Left colon (tissue), 2 donors: Measurements from ENCODE around the gene RPL27A. TPM values are rescaled to one million over a fixed set of nuclear protein-coding genes. Genes with fewer than 3 reads are reported as not detected.
A peak's percentile ranks its signal among the peaks of the same experiment; 100 is the strongest.

Experiments
- ATAC-seq: fragments of 200-7000 bp; cut with Tn5 transposase; one replicate; pipeline ENCODE4 v1.9.1; 2020; ENCODE audit warnings: mild to moderate bottlenecking, moderate library complexity
- DNase-seq, 2 donors: peaks; one replicate each; pipeline ENCODE4 v3.0.0-alpha.2; 2020
- intact Hi-C, 2 donors: fragments of 100-400 bp; cut with DNase I in 1 of 2; cut with micrococcal nuclease in 1 of 2; formaldehyde crosslinking; loops; one replicate each; pipeline versions ENCODE4 v1.11.2 to v1.14.0; 2022; cut with DNase I, micrococcal nuclease
- total RNA-seq, 2 donors: library from RNA; stranded (reverse); fragmentation: NEBNext Ultra II Directional; extraction: Animal tissue kit (Norgen Biotek cat#: 25700); gene quantifications; one replicate each; pipeline ENCODE4 v1.2.1, GENCODE V29; 2021
- donor health status: DM: no; HTN: no; CAD: no.
- donor health status: DM: yes; HTN: yes; CAD: no.

RPL27A gene
- total RNA-seq, 2 donors from 2014 or later, result 731 to 768 TPM

DNA sequence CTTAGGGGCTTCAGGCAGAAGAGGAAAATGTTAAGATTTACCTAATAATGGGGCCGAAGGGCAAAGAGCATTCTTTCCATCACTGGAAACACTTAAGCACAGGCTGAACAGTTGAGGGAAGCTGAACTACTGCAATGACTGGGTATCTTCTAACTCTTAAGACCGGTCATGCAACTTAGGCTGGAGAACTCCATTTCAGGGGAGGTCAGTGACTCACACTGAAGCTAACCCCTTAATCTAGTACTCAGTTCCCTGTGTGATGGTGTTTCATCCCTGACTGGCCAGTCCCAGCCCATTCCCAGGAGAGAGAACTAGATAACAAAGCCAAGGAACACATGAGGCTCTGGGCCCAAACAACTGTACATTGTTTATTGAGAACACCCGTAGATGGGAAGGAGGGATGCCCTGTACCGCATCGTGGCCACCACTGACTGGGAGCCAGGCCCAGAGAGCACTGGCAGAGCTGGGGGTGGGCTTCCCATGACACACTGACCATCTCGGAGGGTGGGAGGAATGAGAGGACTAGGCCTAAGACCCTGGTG, 10.5 kb downstream of the RPL27A start:
- ATAC-seq (no peak), DNase-seq (no peak)
- intact Hi-C loops, result no loop called here

DNA sequence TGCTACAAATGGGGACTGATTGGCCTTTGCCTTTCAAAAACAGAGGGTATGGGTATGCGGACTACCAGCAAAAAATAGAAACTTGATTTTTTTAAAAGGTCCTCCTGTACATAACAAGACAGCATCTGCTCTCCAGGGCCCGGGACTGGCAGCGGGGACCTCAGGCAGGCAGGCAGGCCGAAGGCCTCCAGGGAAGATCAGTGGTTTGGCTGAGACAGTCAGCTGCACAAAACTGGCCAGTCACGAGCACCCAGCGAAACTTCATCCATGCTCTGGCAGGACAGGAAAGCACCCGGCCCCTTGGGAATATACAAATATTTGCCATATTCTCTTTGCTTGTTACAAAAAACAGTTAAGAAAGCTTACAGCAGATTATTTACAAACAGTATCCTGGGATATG, 11.0 kb downstream of the RPL27A start:
- DNase-seq (no peak), ATAC-seq (no peak)
- intact Hi-C loops, result no loop called here

DNA sequence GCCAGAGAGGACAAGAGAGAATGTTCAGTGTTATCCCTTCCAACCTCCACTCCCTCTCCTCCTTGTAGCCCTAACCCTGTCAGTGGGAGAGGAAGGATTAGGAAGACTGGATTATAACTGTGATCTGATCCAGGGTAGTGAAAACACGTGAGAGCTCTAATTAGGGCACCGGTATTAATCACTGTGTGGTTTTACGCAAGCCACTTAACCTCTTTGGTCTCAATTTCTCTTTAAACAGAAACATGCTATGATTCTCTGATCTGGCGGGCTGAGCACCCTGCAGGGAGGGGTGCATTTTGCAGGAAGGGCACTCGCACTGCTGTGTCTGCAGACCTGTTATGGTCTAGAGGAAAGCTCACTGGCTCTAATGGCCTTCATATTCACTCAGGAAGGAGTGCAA, 11.5 kb downstream of the RPL27A start:
- ATAC-seq (no peak), DNase-seq (no peak)
- intact Hi-C loops, result no loop called here

DNA sequence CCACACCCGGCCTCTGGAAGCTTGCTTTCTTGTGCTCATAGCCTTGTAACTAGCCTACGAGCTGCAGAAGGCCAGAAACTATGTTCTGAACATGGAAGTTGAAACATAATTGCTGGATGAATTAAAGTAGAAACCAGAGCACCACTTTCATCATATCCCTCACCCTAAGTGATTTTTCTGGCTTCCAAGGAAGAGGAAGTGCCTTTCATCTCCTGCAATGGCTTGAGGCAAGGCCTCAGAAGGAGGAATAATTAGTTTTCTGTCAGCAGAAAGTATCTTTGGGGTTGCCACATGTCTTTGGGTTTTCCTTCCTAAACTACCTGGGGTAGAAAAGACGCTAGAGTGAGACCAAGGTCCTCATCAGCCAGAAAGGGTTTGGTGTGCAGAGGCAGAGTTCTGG, 14.5 kb downstream of the RPL27A start:
- no peak for ATAC-seq
- DNase-seq, result no peak
- intact Hi-C loops, result no loop called here

DNA sequence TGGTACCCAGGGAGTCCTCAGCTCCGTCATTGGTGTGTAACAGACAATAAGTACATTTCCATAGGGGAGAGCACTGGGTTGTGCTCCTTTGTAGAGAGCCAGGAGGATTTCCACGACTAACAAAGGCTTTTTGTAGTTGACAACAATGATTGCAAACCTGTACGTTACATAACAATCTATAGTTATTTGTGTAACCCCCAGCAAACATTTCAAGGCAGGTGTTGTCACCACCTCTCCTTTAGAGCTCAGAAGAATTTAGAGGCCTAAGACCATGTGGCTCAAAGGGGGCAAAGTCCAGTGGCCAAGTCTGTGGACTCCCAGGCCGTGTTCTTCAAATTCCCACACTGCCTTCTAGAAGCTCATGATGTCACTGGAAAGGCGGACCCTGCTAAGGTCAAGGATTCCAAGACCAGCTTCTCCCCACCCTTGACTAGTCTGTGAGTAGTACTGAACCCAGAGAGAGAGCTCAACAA, 15.8 kb downstream of the RPL27A start:
- DNase-seq, result no peak
- intact Hi-C loops, result no loop called here
- ATAC-seq, result peak; percentile 32

DNA sequence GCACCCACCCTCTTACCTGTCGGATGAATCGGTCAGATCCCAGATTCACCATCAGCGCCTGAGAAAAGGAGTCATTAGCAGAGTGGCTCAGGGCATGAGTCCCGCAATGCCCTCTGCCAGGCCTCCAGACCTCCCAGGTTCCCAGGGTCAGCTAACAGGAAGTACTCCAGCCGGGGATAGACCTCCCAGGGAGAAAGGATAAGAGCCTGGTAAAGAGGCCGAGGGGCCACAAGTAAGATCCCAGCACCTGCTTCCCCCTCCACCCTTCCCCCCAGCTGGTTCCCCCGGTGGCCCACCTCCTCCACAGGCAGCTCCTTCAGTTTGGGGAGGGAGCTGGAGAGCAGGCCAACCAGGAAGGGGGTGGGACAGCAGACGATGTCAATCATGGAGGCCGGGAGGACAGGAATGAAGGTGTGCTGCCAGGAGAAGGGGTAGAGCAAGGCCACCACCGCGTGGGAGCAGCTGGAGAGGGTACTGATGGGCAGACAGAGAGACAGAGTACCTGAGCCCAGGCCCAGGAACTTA, 16.4 kb downstream of the RPL27A start:
- ATAC-seq, result no peak

DNA sequence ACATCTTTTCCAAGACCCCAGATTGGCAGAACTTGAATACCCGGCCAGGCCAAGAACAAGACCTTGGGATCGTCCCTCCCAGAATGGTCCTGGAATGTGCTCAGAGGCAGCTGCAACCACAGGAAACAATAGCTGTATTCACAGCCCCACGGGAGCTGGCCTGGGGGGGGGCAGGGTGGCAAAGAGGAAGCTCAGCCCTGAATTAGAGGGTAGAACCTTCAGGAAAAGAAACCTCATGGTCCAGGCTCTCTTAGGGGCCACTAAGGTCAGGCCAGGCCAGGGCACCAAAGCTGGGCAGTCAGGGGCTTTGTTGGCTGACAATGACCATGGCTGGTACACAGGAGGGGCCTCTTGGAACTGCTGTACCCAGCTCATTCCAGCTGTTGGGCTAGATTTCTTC, 17.3 kb downstream of the RPL27A start:
- ATAC-seq (peak; percentile 54), DNase-seq (no peak)
- intact Hi-C loops, result no loop called here

More for the DNA sequence above, 16.4 kb downstream of the RPL27A start:
- DNase-seq, result no peak
- intact Hi-C loops, result no loop called here

DNA sequence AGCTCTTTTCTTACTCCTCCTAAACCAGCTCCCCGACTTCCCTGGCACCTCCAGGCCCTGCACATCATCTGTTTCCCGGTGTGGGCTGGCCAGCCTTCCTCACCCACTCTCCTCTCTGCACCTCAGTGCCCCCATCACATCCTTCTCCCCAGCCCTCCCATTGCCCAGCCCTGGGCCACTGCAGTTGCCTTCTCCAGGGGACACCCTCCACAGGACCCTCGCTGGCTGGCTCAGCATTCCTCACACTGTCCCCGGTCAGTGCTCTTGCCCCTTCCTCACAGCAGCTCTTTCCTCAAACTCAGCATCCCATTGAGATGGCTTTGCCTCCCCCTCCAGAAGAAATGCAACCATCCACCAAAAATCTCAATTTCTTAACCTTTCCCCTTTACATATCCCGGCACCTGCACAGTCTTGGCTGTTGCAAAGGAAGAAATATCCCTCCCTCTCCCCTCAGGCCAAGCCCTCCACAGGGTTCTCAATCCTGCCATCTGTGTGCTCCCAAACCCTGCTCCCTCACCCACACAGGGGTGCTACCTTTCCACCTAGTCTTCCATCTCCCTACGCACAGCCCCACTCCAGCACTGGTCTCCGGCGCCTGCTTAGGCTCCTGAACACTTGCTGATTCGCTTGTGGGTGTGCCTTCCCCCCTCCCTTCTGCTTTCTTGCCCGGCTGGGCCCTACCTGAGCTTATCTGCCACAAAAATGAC, 19.5 kb downstream of the RPL27A start:
- DNase-seq, result no peak
- no peak for ATAC-seq
- intact Hi-C loops, result no loop called here

DNA sequence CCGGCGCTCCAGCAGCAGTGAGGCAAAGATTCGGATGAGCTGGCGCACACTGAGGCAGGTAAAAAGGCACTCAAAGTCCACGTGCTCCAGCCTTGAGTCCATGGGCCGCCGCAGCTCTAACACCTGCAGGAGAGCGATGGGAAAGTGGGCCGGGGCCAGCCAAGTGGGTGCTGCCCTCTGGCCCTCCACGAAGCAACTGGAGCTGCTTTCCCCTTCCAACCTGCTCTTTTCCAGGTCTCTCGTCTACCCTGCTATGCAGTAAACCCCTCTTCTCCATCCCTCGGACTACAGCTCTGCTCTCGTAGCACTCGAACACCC, 20.0 kb downstream of the RPL27A start:
- no peak for ATAC-seq
- intact Hi-C loops, result no loop called here
- DNase-seq, result no peak

DNA sequence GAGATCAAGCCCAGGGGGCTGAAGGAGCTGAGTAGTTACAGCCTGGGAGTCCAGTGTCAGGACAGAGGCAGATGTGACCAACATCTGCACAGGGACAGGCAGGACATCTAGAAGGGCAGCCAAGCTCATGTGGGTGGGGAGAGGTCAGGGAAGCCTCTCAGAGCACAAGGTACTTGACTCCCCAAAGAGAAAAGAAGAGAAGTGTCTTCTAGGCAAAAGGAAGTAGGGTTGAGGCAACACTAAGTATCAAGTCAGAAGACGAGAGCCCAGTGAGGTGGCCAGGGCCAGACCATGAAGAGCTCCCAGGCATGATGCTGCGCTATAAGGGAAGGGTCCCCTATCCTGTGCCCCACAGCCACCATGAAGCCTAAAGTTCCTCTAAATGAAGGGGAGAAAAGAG, 21.5 kb downstream of the RPL27A start:
- DNase-seq, result no peak
- ATAC-seq, result no peak
- intact Hi-C loops, result no loop called here

DNA sequence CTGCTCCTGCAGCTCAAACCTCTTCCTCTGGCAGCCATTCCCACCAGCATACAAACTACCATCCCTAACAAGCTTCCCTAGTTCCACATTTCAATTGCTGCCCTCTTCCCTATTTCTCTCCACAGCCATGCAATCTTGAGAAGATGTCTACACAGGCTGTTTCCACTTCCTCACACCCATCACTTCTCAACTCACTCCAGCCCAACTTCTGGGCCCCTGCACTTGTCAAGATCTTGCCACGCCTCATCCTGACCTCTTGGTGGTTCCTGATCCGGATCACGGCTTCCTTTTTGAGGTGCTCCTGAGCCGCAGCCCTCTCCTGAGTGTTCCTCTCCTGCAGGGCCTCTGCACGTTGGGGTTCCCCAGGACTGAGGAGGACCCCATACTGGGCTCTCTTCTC, 22.6 kb downstream of the RPL27A start:
- intact Hi-C loops, result no loop called here
- ATAC-seq (no peak), DNase-seq (no peak)

DNA sequence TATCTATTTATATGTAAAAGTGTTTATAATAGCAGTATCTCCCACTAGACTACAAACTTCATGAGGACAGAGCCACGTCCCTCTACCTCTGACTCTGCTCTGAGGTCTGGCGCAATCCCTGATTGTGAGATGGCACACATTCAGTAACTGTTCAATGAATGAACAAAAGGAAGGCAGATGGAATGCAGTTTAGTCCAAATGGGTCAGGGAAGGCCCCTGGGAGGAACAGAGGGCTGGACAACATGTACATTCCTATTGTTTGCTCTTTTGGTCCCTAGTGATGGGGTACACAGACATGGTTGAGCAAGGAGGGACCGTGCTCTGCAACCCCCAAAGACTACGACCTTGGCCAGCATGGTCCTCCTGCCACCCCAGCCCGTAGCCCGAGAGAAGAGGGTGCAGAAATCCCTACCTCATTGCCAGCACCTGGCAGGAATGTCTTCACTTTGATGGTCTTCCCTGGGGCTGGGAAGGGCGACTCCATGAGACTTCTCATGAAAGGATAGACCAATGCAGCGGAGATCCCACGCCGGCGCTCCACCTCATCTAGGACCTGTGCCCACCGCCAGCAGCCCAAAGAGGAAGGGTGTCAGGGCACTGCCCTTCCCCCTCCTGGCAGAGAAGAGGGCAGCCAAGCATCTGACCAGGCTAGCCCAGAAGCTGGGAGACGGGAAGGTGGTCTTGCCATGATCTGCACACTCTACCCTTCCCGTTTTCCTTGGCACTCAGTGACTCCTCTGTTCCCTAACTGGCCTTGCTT, 24.3 kb downstream of the RPL27A start:
- ATAC-seq, result no peak
- intact Hi-C loops, result no loop called here

DNA sequence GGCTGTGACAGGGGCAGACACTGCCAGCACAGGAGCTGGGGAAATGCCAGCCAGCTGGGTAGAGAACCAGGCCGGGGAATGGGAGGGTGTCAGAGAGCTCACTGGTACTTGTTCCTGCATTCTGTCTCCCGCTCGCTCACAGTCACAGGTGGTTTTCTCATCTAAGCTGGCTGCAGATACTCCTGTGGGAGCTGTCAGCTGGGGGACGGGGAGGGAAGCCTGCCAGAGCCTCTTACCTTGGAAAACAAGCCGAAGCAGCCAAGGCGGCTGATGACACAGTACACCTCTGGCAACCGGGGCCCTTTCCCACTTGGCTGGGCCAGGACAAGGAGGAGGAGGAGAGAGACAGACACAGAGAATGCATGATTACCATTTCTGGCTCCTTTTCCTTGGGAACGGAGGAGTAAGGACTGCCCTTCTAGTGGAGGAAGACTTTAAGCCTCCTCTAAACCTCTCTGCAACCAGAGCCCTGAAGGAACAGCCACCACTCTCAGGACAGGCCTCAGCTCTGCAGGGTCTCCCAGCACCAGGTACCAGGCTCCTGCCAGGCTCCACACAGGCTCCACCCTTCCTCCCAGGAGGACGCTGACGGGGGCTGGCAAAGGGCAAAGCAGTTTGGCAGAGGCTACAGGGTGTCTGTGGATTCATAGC, 25.1 kb downstream of the RPL27A start:
- no peak for ATAC-seq
- DNase-seq, result peak in 1 of 2 donors; percentile 88
- intact Hi-C loops, result no loop called here

More for the DNA sequence above, 24.3 kb downstream of the RPL27A start:
- DNase-seq, result no peak

DNA sequence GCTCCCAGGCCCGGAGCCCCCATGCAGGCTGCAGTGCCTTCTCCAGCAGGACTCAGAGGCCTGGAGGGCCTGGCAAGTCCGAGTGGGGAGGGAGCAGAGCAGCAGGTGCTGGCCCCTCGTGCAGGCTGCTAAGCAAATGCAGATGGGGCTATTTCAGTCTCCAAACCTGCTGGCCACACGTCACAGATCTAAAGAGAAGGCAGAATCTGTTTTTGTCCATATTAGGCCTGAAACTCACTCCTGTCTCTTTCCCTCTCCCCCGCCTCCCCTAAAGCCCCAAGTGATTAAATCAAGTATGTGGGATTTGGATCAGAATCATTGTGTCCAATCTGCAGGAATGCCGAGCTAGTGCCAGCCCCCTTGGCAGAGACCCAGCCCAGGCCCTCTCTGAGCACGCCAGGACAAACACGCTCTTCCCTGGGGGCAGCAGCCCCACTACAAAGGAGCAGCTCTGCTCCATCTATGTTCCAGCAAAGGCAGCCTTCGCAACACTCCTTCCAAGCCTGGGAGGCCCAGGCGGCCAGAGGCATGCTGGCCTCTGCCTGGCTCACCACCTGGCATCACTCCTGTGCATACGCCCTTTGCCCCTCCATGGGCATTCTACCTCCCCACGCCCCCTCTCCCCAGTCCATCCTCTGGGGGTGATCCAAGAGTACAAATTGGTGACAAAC, 26.5 kb downstream of the RPL27A start:
- DNase-seq (peak; percentile 64 to 84), ATAC-seq (peak; percentile 43)
- intact Hi-C loops, result no loop called here

DNA sequence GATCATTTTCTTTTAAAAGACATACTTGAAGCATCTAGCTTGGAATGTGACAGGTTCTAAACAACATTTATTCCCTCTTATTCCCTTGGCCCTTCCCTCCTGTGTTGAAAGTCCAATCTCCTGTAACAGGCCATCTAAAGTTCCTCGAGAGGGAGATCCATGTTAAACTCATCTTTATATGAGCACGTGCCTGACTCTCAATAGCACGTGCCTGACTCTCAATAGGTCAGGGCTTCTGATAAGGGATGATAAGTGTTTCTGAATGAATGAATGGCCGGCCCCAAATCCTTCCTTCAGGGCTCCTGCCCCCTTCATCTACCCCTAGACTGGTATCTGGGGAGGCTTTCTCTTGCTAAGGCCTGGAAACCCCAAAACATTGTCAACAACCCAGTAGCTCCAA, 27.2 kb downstream of the RPL27A start:
- no peak for ATAC-seq
- intact Hi-C loops, result no loop called here
- DNase-seq, result no peak

DNA sequence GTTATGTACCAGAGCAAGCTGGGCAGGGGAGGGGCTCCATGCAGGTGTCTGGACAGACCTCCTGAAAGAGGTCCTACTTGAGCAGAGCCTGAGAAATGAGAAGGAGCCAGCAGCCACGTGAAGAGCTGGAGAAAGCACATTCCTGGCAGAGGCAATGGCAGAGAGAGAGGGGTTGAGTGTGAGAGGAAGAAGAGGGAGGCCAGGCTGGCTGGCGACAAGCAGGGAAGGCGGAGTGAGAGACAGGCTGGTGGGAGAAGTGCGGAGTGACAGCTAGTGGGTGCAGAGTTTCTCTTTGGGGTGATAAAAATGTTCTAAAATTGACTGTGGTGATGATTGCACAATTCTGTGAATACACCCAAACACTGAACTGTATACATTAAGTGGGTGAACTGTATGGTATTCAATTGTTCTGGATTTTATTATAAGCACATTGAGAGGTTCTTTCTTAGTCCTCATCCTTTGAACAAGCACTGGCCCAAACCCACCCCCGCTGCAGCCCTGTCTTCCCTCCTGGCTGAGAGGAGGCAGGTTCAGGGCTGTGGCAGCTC, 29.4 kb downstream of the RPL27A start:
- ATAC-seq, result no peak
- intact Hi-C loops, result no loop called here
- no peak for DNase-seq

DNA sequence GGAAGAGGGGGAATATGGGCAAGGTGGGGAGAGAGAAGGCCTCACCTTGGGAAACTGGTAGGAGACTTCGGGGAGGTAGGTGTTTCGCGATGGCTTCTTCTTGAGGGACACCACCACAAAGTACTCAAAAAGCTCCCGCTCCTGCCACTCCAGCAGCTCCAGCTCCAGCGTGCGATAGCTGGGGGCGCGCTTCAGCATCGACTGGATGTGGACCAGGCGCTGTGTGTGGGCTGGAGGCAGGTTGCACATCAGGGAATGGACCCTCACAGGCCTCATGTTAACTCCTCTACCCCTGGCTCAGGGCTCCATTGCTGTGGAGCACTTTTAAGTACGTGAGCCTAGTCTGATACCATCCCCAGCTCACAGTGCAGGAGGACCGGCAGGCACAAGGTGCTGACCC, 29.9 kb downstream of the RPL27A start:
- DNase-seq (no peak), ATAC-seq (no peak)
- intact Hi-C loops, result no loop called here

DNA sequence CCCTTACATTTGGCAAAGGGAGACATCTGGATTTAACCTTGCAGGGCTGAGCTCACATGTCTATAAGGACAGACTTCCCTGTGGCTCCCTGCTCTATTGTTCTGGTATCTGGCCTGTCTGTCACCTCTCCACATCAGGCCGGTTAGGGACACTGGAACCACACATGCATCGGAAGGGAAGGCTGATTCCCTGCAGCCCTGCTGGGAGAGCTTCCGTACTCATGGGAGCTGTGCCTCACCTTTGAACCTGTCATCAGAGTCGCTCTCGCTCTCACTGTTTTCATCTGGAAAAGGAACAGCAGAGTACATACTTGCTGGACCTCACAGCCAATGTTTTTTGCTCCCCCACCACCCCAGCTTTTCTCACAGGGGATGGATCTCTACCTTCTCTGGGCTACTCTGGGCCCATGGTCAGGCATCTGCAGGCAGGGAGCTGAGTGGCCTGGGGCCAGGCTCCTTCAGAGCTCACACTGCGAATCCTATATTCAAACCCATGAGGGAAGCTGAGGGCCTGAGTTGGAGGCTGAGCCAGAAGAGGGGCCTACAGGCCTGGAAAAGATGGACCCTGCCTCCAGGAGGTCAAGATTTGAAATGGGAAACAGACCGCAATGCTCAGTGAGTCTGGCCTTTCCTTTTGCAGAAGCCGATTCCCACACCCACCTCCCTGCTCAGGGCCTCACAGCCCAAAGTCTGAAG, 31.3 kb downstream of the RPL27A start:
- ATAC-seq (no peak), DNase-seq (no peak)
- intact Hi-C loops, result no loop called here
